ENCODE measurements around the gene ABCB8. TPM values are rescaled to one million over a fixed set of nuclear protein-coding genes. Genes with fewer than 3 reads are reported as not detected.
A peak's percentile ranks its signal among the peaks of the same experiment; 100 is the strongest.

The ABCB8 gene
- total RNA-seq: 10 to 100 TPM; 71.3 to 74.7 TPM
- 10 to 100 TPM; 17.1 to 18.4 (median 17.4) TPM for polyA plus RNA-seq
- total RNA-seq: 42.6 to 58.3 (median 49.1) reads per million in 6 experiments

- DNase-seq: peak; percentile 86 to 100 (median 99)
- peak within 1 kb of the TSS; percentile 95 to 100 (median 99) for H3K27ac Mint-ChIP-seq
- H3K4me1 Mint-ChIP-seq: peaks cover 10 to 34% (median 28%) of the 10 kb centered on the region in 4 donors
- no peaks in the 10 kb centered on the region for H3K9me3 Mint-ChIP-seq
- H3K27me3 Mint-ChIP-seq: peaks cover 0 to 2% (median 0%) of the 10 kb centered on the region in 5 donors
- H3K4me3 Mint-ChIP-seq: peak within 1 kb of the TSS; percentile 86 to 98 (median 95)
- peak; percentile 86 to 96 for ATAC-seq
- H3K36me3 Mint-ChIP-seq: peaks cover 0 to 20% (median 2%) of the 10 kb centered on the region in 3 donors
- POLR2A ChIA-PET: interaction anchor here (0.6 to 3.5 kb wide), 18 partner anchors 10 to 1157 kb away, joined by 3 to 54 read pairs (median 6); partner anchors contain the start of genes CDK5, FASTK and SLC4A2
Measured at GRCh38 chr7:151028131-151028947, at the start of gene ABCB8. Gene ABCB8 (plus strand): TSS chr7:151028450. CDS start chr7:151028516, 66 bp downstream.

- H3K4me3 Mint-ChIP-seq: peak overlapping the region in 6 of 10 donors; percentile 29 to 56 (median 42)
- H3K27me3 Mint-ChIP-seq: peaks cover 8 to 50% (median 31%) of the 10 kb centered on the region in 5 donors
- peaks cover 21 to 33% (median 27%) of the 10 kb centered on the region in 4 donors for H3K4me1 Mint-ChIP-seq
- DNase-seq (peak in 1 of 10 donors; percentile 37), ATAC-seq (no peak)
- no peaks in the 10 kb centered on the region for H3K9me3 Mint-ChIP-seq
- peak overlapping the region in 1 of 10 donors; percentile 14 for H3K27ac Mint-ChIP-seq
- POLR2A ChIA-PET: interaction anchor here (0.8 to 2.8 kb wide), 5 partner anchors 11 to 48 kb away, joined by 3 to 14 read pairs (median 3); partner anchors contain the start of gene NOS3
- H3K36me3 Mint-ChIP-seq: no peaks in the 10 kb centered on the region
Measured at GRCh38 chr7:150979713-150980390, 48.4 kb upstream of the ABCB8 start.

GRCh38 chr7:150980663-150981062 lies 47.6 kb upstream of the ABCB8 start:
- no peaks in the 10 kb centered on the region for H3K36me3 Mint-ChIP-seq
- no peaks in the 10 kb centered on the region for H3K9me3 Mint-ChIP-seq
- H3K4me3 Mint-ChIP-seq: no peak overlapping the region
- peak overlapping the region in 1 of 10 donors; percentile 48 for H3K27ac Mint-ChIP-seq
- peak in 1 of 10 donors; percentile 4 for DNase-seq
- H3K4me1 Mint-ChIP-seq: peaks cover 16 to 32% (median 24%) of the 10 kb centered on the region in 4 donors
- POLR2A ChIA-PET: interaction anchor here (0.8 to 2.8 kb wide), 4 partner anchors 12 to 49 kb away, joined by 3 to 14 read pairs (median 3); no protein-coding TSS in a partner anchor
- no peak for ATAC-seq
- H3K27me3 Mint-ChIP-seq: peaks cover 8 to 53% (median 34%) of the 10 kb centered on the region in 5 donors

DNA sequence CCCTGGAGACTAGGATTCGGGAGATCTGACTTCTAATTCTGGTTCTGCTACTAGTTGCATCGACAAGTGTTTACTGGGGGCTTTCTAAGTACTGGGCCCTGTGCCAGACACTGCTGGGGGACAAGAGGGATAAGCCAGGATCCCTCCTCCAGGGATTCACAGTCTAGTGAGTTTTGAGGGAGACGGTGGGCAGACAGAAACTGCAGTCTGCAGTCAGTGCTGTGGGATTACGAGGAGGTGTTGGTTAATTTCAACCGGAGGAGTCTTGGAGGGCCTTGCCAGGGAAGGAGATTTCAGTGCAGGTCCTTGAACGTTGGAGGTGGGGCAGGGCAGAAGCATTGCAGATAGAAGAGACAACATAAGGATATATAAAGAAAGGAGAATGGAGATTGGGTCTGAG lies 46.6 kb upstream of the ABCB8 start:
- H3K36me3 Mint-ChIP-seq: no peaks in the 10 kb centered on the region
- H3K4me1 Mint-ChIP-seq: peaks cover 20 to 33% (median 27%) of the 10 kb centered on the region in 4 donors
- ATAC-seq: no peak
- H3K9me3 Mint-ChIP-seq: peaks cover 0 to 2% (median 0%) of the 10 kb centered on the region in 9 donors
- no peak overlapping the region for H3K27ac Mint-ChIP-seq
- H3K4me3 Mint-ChIP-seq: peak overlapping the region in 1 of 10 donors; percentile 16
- peaks cover 7 to 52% (median 32%) of the 10 kb centered on the region in 5 donors for H3K27me3 Mint-ChIP-seq
- DNase-seq: peak in 1 of 10 donors; percentile 16
- POLR2A ChIA-PET: no interaction called here

- POLR2A ChIA-PET: no interaction called here
- no peak for DNase-seq
- H3K36me3 Mint-ChIP-seq: no peaks in the 10 kb centered on the region
- peaks cover 14 to 26% (median 20%) of the 10 kb centered on the region in 4 donors for H3K4me1 Mint-ChIP-seq
- H3K9me3 Mint-ChIP-seq: peaks cover 0 to 2% (median 0%) of the 10 kb centered on the region in 9 donors
- no peak overlapping the region for H3K27ac Mint-ChIP-seq
- H3K4me3 Mint-ChIP-seq: no peak overlapping the region
- no peak for ATAC-seq
- H3K27me3 Mint-ChIP-seq: peaks cover under 1 to 45% (median 26%) of the 10 kb centered on the region in 5 donors
Measured at GRCh38 chr7:150982351-150982750, 45.9 kb upstream of the ABCB8 start.

DNA sequence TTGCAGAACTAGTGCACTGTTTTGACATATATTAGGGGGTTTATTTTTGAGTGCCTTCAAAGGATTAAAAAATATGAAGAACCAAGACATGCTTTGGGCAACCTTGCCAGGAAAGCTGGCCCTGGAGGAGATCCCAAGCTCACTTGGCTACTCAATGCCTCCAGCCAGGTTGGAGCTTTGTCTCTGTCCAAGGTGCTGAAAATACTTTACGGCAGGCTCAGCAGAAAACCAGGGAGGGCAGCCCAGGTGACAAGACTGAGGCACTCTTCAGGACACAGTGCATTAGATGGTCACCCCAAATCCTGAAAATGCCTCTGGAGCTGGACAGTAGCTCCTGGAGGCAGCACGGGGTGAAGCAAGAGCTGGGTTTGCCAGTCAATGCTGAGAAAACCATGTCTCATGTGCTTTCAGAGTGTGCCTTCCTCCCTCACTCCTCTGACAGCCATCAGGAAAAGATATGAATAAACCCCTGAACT lies 44.3 kb upstream of the ABCB8 start:
- Mint-ChIP-seq H3K4me1 (peaks cover 14 to 29% (median 25%) of the 10 kb centered on the region in 4 donors), H3K27ac (no peak overlapping the region), H3K9me3 (peaks cover 0 to 3% (median 0%) of the 10 kb centered on the region in 9 donors), H3K4me3 (no peak overlapping the region), H3K36me3 (no peaks in the 10 kb centered on the region), H3K27me3 (peaks cover 0 to 37% (median 19%) of the 10 kb centered on the region in 5 donors)
- DNase-seq (peak in 6 of 10 donors; percentile 25 to 62 (median 61)), ATAC-seq (no peak)
- POLR2A ChIA-PET: interaction anchor here (0.5 to 3.3 kb wide), 7 partner anchors 9 to 454 kb away, joined by 3 to 29 read pairs (median 3); no protein-coding TSS in a partner anchor

DNA sequence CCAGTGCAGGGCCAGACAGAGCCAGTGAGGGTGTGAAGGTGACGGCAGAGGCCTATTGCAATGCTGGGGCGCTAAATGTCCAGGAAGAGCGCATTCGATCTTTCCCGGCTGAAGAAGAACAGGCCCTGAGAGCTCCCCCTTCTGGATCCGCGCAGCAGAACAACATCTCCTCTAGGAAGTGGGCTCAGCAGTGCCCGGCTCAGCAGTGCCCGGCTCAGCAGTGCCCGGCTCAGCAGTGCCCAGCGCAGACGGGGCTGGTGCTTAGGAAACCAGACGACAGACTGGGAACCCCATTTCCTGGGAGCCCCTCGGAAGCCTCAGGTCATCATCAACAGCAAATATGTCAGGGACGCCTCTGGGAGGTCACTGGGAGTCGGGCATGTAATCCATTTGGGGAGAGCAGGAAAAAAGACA lies 42.1 kb upstream of the ABCB8 start:
- DNase-seq: peak in 8 of 10 donors; percentile 30 to 72 (median 45)
- Mint-ChIP-seq H3K36me3 (peaks cover under 1 to 13% (median 10%) of the 10 kb centered on the region in 3 donors), H3K27ac (peak overlapping the region in 4 of 10 donors; percentile 32 to 86 (median 76)), H3K27me3 (peaks cover 0 to 34% (median 17%) of the 10 kb centered on the region in 5 donors), H3K9me3 (peaks cover 0 to 20% (median 15%) of the 10 kb centered on the region in 9 donors), H3K4me1 (peaks cover 14 to 24% (median 22%) of the 10 kb centered on the region in 4 donors), H3K4me3 (peak overlapping the region in 1 of 10 donors; percentile 39)
- POLR2A ChIA-PET: interaction anchor here (0.6 to 3.3 kb wide), 8 partner anchors 9 to 231 kb away, joined by 3 to 29 read pairs (median 4); partner anchors contain the start of gene ABCB8
- peak; percentile 49 to 59 for ATAC-seq

- DNase-seq (no peak), ATAC-seq (no peak)
- H3K27ac Mint-ChIP-seq: peak overlapping the region in 1 of 10 donors; percentile 70
- POLR2A ChIA-PET: interaction anchor here (0.6 to 3.3 kb wide), 4 partner anchors 12 to 232 kb away, joined by 3 to 29 read pairs (median 4); partner anchors contain the start of gene ABCB8
- H3K27me3 Mint-ChIP-seq: peaks cover 0 to 30% (median 12%) of the 10 kb centered on the region in 5 donors
- peaks cover 13 to 24% (median 22%) of the 10 kb centered on the region in 4 donors for H3K4me1 Mint-ChIP-seq
- H3K4me3 Mint-ChIP-seq: peak overlapping the region in 1 of 10 donors; percentile 39
- H3K36me3 Mint-ChIP-seq: peaks cover 2 to 13% (median 10%) of the 10 kb centered on the region in 3 donors
- peaks cover 0 to 25% (median 19%) of the 10 kb centered on the region in 9 donors for H3K9me3 Mint-ChIP-seq
Measured at GRCh38 chr7:150986556-150986955, 41.7 kb upstream of the ABCB8 start.

DNA sequence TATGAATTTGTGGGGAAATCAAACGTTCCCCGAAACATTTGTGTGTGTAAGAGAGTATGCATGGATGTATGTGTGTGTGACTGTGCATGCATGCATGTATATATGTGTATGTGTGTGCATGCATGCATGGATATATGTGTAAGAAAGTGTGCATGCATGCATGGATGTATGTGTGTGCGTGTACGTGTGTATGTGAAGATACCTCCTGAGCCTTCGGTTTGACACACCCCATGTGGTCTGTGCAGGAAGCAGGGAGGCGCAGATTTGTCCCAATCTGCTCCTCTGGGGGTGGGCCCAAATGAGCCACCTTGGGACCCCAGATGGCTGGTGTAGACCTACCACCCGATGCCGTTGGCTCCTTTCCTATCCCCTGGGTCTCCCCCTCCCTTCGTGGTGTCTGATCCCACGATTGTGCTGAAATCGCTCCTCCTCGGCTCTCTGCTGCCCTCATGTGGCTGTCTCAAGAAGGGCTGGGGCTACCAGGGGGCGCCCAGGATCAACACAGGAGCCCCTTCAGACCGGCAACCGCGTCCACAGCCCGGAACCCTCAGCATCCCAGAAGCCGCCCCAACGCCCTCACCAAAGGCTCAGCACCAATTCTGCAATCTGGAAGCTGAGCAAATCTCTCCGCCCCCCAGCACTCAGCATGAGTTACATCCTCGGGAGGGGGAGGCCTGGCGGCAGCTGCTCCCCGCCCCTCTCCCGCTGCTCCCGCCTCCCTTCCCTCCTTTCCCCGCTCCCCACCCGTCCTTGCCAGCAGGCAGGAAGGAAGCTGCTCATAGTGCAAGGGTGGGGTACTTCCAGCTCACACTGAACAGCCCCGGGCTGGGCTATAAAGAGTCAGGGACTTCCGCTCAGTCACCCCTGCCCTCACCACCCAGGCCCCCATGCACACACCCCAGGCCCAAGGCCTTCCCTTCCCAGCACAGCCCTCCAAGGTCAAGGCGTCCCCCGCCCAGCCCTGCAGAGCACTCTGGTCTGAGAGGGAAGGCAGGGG lies 39.7 kb upstream of the ABCB8 start:
- ATAC-seq (peak; percentile 83 to 84), DNase-seq (peak; percentile 49 to 81 (median 72))
- Mint-ChIP-seq H3K9me3 (peaks cover 0 to 27% (median 19%) of the 10 kb centered on the region in 9 donors), H3K27ac (peak overlapping the region in 5 of 10 donors; percentile 21 to 85 (median 54)), H3K4me1 (peaks cover 16 to 30% (median 26%) of the 10 kb centered on the region in 4 donors), H3K27me3 (peaks cover 0 to 12% (median 7%) of the 10 kb centered on the region in 5 donors), H3K4me3 (peak overlapping the region in 8 of 10 donors; percentile 29 to 73 (median 60)), H3K36me3 (peaks cover 2 to 13% (median 12%) of the 10 kb centered on the region in 3 donors)
- POLR2A ChIA-PET: interaction anchor here (0.9 kb wide), 1 partner anchor 40 kb away, joined by 3 read pairs; the partner anchor contains the start of gene ABCB8

- no peak for ATAC-seq
- POLR2A ChIA-PET: interaction anchor here (0.9 kb wide), 1 partner anchor 39 kb away, joined by 3 read pairs; the partner anchor contains the start of gene ABCB8
- H3K4me1 Mint-ChIP-seq: peaks cover 19 to 37% (median 32%) of the 10 kb centered on the region in 4 donors
- H3K27me3 Mint-ChIP-seq: peaks cover 0 to 12% (median 7%) of the 10 kb centered on the region in 5 donors
- peak in 1 of 10 donors; percentile 41 for DNase-seq
- H3K9me3 Mint-ChIP-seq: peaks cover 0 to 27% (median 19%) of the 10 kb centered on the region in 9 donors
- H3K27ac Mint-ChIP-seq: no peak overlapping the region
- H3K36me3 Mint-ChIP-seq: peaks cover 2 to 13% (median 12%) of the 10 kb centered on the region in 3 donors
- no peak overlapping the region for H3K4me3 Mint-ChIP-seq
Measured at GRCh38 chr7:150989456-150989855, 38.8 kb upstream of the ABCB8 start.
